ENCODE measurements around the gene UTS2R. TPM values are rescaled to one million over a fixed set of nuclear protein-coding genes. Genes with fewer than 3 reads are reported as not detected.

Gene UTS2R
- total RNA-seq, 1 donor from 2014 or later = not detected

DNA sequence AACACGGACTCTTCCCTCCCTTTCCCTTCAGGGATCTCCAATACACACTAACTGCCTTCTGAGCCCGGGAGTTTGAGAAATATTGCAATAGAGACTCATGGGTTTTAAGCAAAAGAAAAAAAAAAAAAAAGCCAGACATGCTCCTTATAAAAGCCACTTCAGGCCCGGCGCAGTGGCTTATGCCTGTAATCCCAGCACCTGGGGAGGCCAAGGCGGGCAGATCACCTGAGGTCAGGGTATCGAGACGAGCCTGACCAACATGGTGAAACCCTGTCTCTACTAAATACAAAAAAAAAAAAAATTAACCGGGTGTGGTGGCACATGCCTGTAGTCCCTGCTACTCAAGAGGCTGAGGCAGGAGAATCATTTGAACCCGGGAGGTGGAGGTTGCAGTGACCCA lies 44.2 kb downstream of the UTS2R start:
- Mint-ChIP-seq H3K27ac (no peak overlapping the region), H3K4me3 (no peak overlapping the region), H3K27me3 (ENCODE audit: insufficient read depth, low read depth) (no peaks in the 10 kb centered on the region), H3K36me3 (peaks cover 9% of the 10 kb centered on the region), H3K4me1 (peaks cover 14% of the 10 kb centered on the region), H3K9me3 (peaks cover 4% of the 10 kb centered on the region)
- peaks cover 5% of the 10 kb centered on the region for H3K27me3 ChIP-seq
- H3K9ac ChIP-seq = no peak overlapping the region
- TF ChIP-seq, protein P1, sequence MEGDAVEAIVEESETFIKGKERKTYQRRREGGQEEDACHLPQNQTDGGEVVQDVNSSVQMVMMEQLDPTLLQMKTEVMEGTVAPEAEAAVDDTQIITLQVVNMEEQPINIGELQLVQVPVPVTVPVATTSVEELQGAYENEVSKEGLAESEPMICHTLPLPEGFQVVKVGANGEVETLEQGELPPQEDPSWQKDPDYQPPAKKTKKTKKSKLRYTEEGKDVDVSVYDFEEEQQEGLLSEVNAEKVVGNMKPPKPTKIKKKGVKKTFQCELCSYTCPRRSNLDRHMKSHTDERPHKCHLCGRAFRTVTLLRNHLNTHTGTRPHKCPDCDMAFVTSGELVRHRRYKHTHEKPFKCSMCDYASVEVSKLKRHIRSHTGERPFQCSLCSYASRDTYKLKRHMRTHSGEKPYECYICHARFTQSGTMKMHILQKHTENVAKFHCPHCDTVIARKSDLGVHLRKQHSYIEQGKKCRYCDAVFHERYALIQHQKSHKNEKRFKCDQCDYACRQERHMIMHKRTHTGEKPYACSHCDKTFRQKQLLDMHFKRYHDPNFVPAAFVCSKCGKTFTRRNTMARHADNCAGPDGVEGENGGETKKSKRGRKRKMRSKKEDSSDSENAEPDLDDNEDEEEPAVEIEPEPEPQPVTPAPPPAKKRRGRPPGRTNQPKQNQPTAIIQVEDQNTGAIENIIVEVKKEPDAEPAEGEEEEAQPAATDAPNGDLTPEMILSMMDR (IDR thresholded peaks at IDR 0.05) = no peak
- no peak for TF ChIP-seq EZH2 (IDR thresholded peaks at IDR 0.05)
- TF ChIP-seq EZH2phosphoT487 (IDR thresholded peaks at IDR 0.05) = no peak
- no peak overlapping the region for H2AFZ ChIP-seq (replicated peaks)
- no peaks in the 10 kb centered on the region for H3K9me3 ChIP-seq (ENCODE audit: low read depth)
- H3K36me3 ChIP-seq = no peaks in the 10 kb centered on the region
- peaks cover 9% of the 10 kb centered on the region for H3K4me1 ChIP-seq
- DNase-seq (ENCODE audit: low spot score) = no peak
- no peak overlapping the region for H3K27ac ChIP-seq
- no peak overlapping the region for H3K4me3 ChIP-seq
- H3K4me2 ChIP-seq = no peak overlapping the region
- peaks cover 64% of the 10 kb centered on the region for H4K20me1 ChIP-seq (ENCODE audit: low read depth)
- H3F3A ChIP-seq (ENCODE audit: low read depth) = peaks cover 6% of the 10 kb centered on the region
- H3K79me2 ChIP-seq (ENCODE audit: low read depth) = peaks cover 10% of the 10 kb centered on the region

DNA sequence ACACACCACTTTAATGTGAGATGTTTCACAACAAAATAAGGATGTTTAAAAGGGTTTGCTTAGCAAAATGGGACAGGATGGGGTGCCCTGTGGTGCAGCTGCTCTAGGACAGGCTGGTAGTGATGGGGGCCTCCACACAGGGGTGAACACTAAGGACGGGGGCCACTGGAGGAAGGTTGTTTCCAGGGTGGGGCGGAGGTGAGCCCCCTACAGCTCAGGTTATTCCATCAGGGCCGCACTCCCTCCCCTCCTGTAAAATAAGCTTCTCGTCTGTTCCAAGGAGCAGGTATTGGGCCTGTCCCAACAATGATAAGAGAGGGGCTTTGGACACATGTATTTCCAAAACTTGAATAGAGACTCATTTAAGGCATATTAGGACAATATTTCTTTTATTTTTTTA lies 44.7 kb downstream of the UTS2R start:
- no peaks in the 10 kb centered on the region for H3K9me3 ChIP-seq (ENCODE audit: low read depth)
- Mint-ChIP-seq H3K4me3 (no peak overlapping the region), H3K27me3 (ENCODE audit: insufficient read depth, low read depth) (no peaks in the 10 kb centered on the region), H3K36me3 (peaks cover 14% of the 10 kb centered on the region), H3K9me3 (peaks cover 7% of the 10 kb centered on the region), H3K4me1 (peaks cover 14% of the 10 kb centered on the region), H3K27ac (no peak overlapping the region)
- no peak overlapping the region for H2AFZ ChIP-seq (replicated peaks)
- H3K4me3 ChIP-seq = no peak overlapping the region
- no peak overlapping the region for H3K9ac ChIP-seq
- no peak overlapping the region for H3K4me2 ChIP-seq
- peaks cover 5% of the 10 kb centered on the region for H3K27me3 ChIP-seq
- H4K20me1 ChIP-seq (ENCODE audit: low read depth) = peaks cover 61% of the 10 kb centered on the region
- H3F3A ChIP-seq (ENCODE audit: low read depth) = peaks cover 6% of the 10 kb centered on the region
- no peak for DNase-seq (ENCODE audit: low spot score)
- peaks cover 9% of the 10 kb centered on the region for H3K4me1 ChIP-seq
- H3K79me2 ChIP-seq (ENCODE audit: low read depth) = peaks cover 10% of the 10 kb centered on the region
- TF ChIP-seq EZH2phosphoT487 (IDR thresholded peaks at IDR 0.05) (no peak), EZH2 (IDR thresholded peaks at IDR 0.05) (no peak)
- TF ChIP-seq, protein P1 (IDR thresholded peaks at IDR 0.05) = no peak
- no peaks in the 10 kb centered on the region for H3K36me3 ChIP-seq
- H3K27ac ChIP-seq = no peak overlapping the region

DNA sequence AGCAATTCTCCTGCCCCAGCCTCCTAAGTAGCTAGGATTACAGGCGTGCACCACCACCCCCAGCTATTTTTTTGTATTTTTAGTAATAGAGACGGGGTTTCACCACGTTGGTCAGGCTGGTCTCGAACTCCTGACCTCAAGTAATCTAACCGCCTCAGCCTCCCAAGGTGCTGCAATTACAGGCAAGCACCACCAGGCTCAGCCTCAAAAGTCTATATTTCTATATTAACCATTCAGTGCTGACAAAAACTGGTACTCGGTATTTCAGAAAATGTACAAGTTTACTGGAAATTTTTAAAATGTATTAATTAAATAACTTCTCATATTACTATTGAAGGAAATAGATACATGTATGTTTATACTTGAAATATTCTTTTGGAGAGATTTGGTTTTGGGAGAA lies 45.2 kb downstream of the UTS2R start:
- Mint-ChIP-seq H3K27me3 (ENCODE audit: insufficient read depth, low read depth) (no peaks in the 10 kb centered on the region), H3K4me3 (no peak overlapping the region), H3K4me1 (peaks cover 14% of the 10 kb centered on the region), H3K27ac (no peak overlapping the region), H3K36me3 (peaks cover 18% of the 10 kb centered on the region), H3K9me3 (peaks cover 10% of the 10 kb centered on the region)
- H3K9ac ChIP-seq = no peak overlapping the region
- peaks cover 5% of the 10 kb centered on the region for H3K27me3 ChIP-seq
- H3K27ac ChIP-seq = no peak overlapping the region
- peaks cover 9% of the 10 kb centered on the region for H3K4me1 ChIP-seq
- H3K36me3 ChIP-seq = no peaks in the 10 kb centered on the region
- H4K20me1 ChIP-seq (ENCODE audit: low read depth) = peaks cover 56% of the 10 kb centered on the region
- no peaks in the 10 kb centered on the region for H3K9me3 ChIP-seq (ENCODE audit: low read depth)
- H3K4me3 ChIP-seq = no peak overlapping the region
- H3K4me2 ChIP-seq = no peak overlapping the region
- H3F3A ChIP-seq (ENCODE audit: low read depth) = peaks cover 6% of the 10 kb centered on the region
- TF ChIP-seq EZH2phosphoT487 (IDR thresholded peaks at IDR 0.05) (no peak), EZH2 (IDR thresholded peaks at IDR 0.05) (no peak)
- TF ChIP-seq, protein P1 (IDR thresholded peaks at IDR 0.05) = peak; percentile 22
- no peak overlapping the region for H2AFZ ChIP-seq (replicated peaks)
- DNase-seq (ENCODE audit: low spot score) = no peak
- H3K79me2 ChIP-seq (ENCODE audit: low read depth) = peaks cover 10% of the 10 kb centered on the region
